HCT116 (cell line): Measurements from ENCODE around the gene COMMD1.

Experiments used
- CBX3 ChIP-seq: IDR thresholded peaks from 2 replicates; pipeline ENCODE4 v1.6.1; 2012; ENCODE audit warnings: low read depth
- CTCF ChIP-seq, 3 experiments: fragments of 200-600 bp in 1 of 3; sonication (generic) in 1 of 3; IDR thresholded peaks in 2 of 3; conservative IDR thresholded peaks in 1 of 3; 2 replicates each; pipeline ENCODE4 v1.5.1; 2012 to 2017; ENCODE audit warnings: low read depth in 2 of 3, low read length in 2 of 3, antibody characterized with exemption in 1 of 3, borderline replicate concordance in 1 of 3, control low read depth in 1 of 3, mild to moderate bottlenecking in 1 of 3, mixed read lengths in 1 of 3, mixed run types in 1 of 3, moderate library complexity in 1 of 3; ENCODE audit not compliant: insufficient read depth in 1 of 3
- EZH2 ChIP-seq: fragments of 200-600 bp; sonication (generic); IDR thresholded peaks from 2 replicates; pipeline ENCODE4 v1.6.1; 2017; ENCODE audit warnings: antibody characterized with exemption, mixed run types
- EZH2phosphoT487 ChIP-seq: fragments of 200-600 bp; IDR thresholded peaks from 2 replicates; pipeline ENCODE4 v1.6.1; 2018; ENCODE audit warnings: antibody characterized with exemption, borderline replicate concordance
- FOSL1 ChIP-seq: IDR thresholded peaks from 2 replicates; pipeline ENCODE4 v1.6.1; 2012; ENCODE audit warnings: low read depth
- JUND ChIP-seq: IDR thresholded peaks from 2 replicates; pipeline ENCODE4 v1.6.1; 2012
- POLR2A ChIP-seq: IDR thresholded peaks from 2 replicates; pipeline ENCODE4 v1.7.0; 2011; ENCODE audit warnings: borderline replicate concordance; ENCODE audit not compliant: insufficient read depth, insufficient read length; ENCODE audit errors: extremely low read depth
- SIN3A ChIP-seq: IDR thresholded peaks from 2 replicates; pipeline ENCODE4 v1.6.1; 2012; ENCODE audit warnings: low read depth
- YY1 ChIP-seq: IDR thresholded peaks from 2 replicates; pipeline ENCODE4 v1.6.1; 2011; ENCODE audit warnings: low read length, low read depth, moderate library complexity, mild to moderate bottlenecking; ENCODE audit not compliant: insufficient replicate concordance; ENCODE audit errors: extremely low read depth
- TF ChIP-seq, protein P1 (sequence below): IDR thresholded peaks from 2 replicates; pipeline ENCODE4 v1.6.1; 2012

- TF ChIP-seq FOSL1, result no peak
- TF ChIP-seq YY1, result no peak
- TF ChIP-seq SIN3A, result no peak
- TF ChIP-seq EZH2, result no peak
- TF ChIP-seq CTCF (IDR thresholded peaks at IDR 0.05 in 2 of 3, conservative IDR thresholded peaks at IDR 0.05 in 1 of 3; ENCODE audit: borderline replicate concordance in 1 of 3, insufficient read depth in 1 of 3, low read depth in 2 of 3, low read length in 2 of 3), result no peak
- TF ChIP-seq EZH2phosphoT487, result no peak
- no peak for TF ChIP-seq POLR2A
- TF ChIP-seq CBX3, result no peak
- TF ChIP-seq, protein P1, sequence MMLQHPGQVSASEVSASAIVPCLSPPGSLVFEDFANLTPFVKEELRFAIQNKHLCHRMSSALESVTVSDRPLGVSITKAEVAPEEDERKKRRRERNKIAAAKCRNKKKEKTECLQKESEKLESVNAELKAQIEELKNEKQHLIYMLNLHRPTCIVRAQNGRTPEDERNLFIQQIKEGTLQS, result no peak
- no peak for TF ChIP-seq JUND
Measured at GRCh38 chr2:62181843-62182242, 276.4 kb downstream of the COMMD1 start.
